Trophoblast cell (in vitro differentiated cells and primary cell): ENCODE data around the gene TBC1D19.

Experiments
- DNase-seq, 2 donors: peaks; one replicate each; pipeline ENCODE4 v3.0.0-alpha.2; 2016
- H2AFZ ChIP-seq: 2 replicates; pipeline ENCODE4 v1.6.1; 2013; ENCODE audit warnings: low read length, moderate library complexity, mild to moderate bottlenecking; ENCODE audit not compliant: insufficient read depth, poor library complexity
- H2AK5ac ChIP-seq: 2 replicates; pipeline ENCODE4 v1.6.1; 2013; ENCODE audit warnings: mild to moderate bottlenecking, low read length
- H2BK120ac ChIP-seq: 2 replicates; pipeline ENCODE4 v1.6.1; 2013; ENCODE audit warnings: low read length, mild to moderate bottlenecking, moderate library complexity; ENCODE audit not compliant: insufficient read depth, poor library complexity
- H2BK12ac ChIP-seq: 2 replicates; pipeline ENCODE4 v1.6.1; 2013; ENCODE audit warnings: mild to moderate bottlenecking, low read length, moderate library complexity
- H2BK5ac ChIP-seq: 2 replicates; pipeline ENCODE4 v1.6.1; 2013; ENCODE audit warnings: low read length, low read depth, moderate library complexity, mild to moderate bottlenecking; ENCODE audit not compliant: poor library complexity
- H3K14ac ChIP-seq: 2 replicates; pipeline ENCODE4 v1.6.1; 2013; ENCODE audit warnings: mild to moderate bottlenecking, low read length
- H3K18ac ChIP-seq: 2 replicates; pipeline ENCODE4 v1.6.1; 2013; ENCODE audit warnings: mild to moderate bottlenecking, low read length
- H3K23ac ChIP-seq: 2 replicates; pipeline ENCODE4 v1.6.1; 2013; ENCODE audit warnings: low read length
- H3K27ac ChIP-seq: 2 replicates; pipeline ENCODE4 v1.5.1; 2013; ENCODE audit warnings: low read depth, mild to moderate bottlenecking, inconsistent platforms, low read length, moderate library complexity
- H3K27me3 ChIP-seq: 2 replicates; pipeline ENCODE4 v1.6.1; 2013; ENCODE audit warnings: inconsistent platforms, mild to moderate bottlenecking, low read length, moderate library complexity; ENCODE audit not compliant: insufficient read depth
- H3K36me3 ChIP-seq, 2 experiments: 1 replicate in 1 of 2; 2 replicates in 1 of 2; pipeline ENCODE4 v1.6.1; 2013; ENCODE audit warnings: low read length in 2 of 2, mild to moderate bottlenecking in 2 of 2, moderate library complexity in 1 of 2; ENCODE audit not compliant: insufficient read depth in 2 of 2, control insufficient read depth in 1 of 2
- H3K4ac ChIP-seq: 2 replicates; pipeline ENCODE4 v1.6.1; 2013; ENCODE audit warnings: low read depth, mild to moderate bottlenecking, low read length, moderate library complexity
- H3K4me1 ChIP-seq, 2 experiments: 1 replicate in 1 of 2; 2 replicates in 1 of 2; pipeline ENCODE4 v1.6.1; 2013; ENCODE audit warnings: low read length in 2 of 2, mild to moderate bottlenecking in 2 of 2, moderate library complexity in 1 of 2; ENCODE audit not compliant: insufficient read depth in 2 of 2, control insufficient read depth in 1 of 2
- H3K4me2 ChIP-seq: 2 replicates; pipeline ENCODE4 v1.6.1; 2013; ENCODE audit warnings: inconsistent platforms, mild to moderate bottlenecking, low read length, moderate library complexity
- H3K4me3 ChIP-seq: 2 replicates; pipeline ENCODE4 v1.5.1; 2013; ENCODE audit warnings: mild to moderate bottlenecking, low read depth, low read length, inconsistent platforms
- H3K79me1 ChIP-seq: one replicate; pipeline ENCODE4 v1.6.1; 2013; ENCODE audit warnings: low read length
- H3K79me2 ChIP-seq: 2 replicates; pipeline ENCODE4 v1.6.1; 2013; ENCODE audit warnings: low read length, mild to moderate bottlenecking; ENCODE audit not compliant: control insufficient read depth, insufficient read depth, poor library complexity
- H3K9ac ChIP-seq: 2 replicates; pipeline ENCODE4 v1.6.1; 2013; ENCODE audit warnings: mild to moderate bottlenecking, low read length
- H3K9me3 ChIP-seq: 2 replicates; pipeline ENCODE4 v1.6.1; 2013; ENCODE audit warnings: low read depth, mild to moderate bottlenecking, control low read depth, inconsistent platforms, low read length; ENCODE audit not compliant: insufficient read depth
- H4K12ac ChIP-seq: 2 replicates; pipeline ENCODE4 v1.6.1; 2013; ENCODE audit warnings: low read depth, mild to moderate bottlenecking, low read length, moderate library complexity
- H4K8ac ChIP-seq: 2 replicates; pipeline ENCODE4 v1.6.1; 2013; ENCODE audit warnings: low read depth, mild to moderate bottlenecking, low read length, moderate library complexity
- H4K91ac ChIP-seq: one replicate; pipeline ENCODE4 v1.6.1; 2013; ENCODE audit warnings: low read depth, mild to moderate bottlenecking, low read length, moderate library complexity
- WGBS: extraction: QIAGEN DNeasy Blood & Tissue Kit; methylation state at CpG from one replicate; pipeline ENCODE4 v1.1.7; 2013; ENCODE audit warnings: missing lambda C conversion rate; ENCODE audit not compliant: insufficient read length, insufficient coverage; ENCODE audit errors: extremely low coverage; 5-methylcytosine and 5-hydroxymethylcytosine counted together

Gene TBC1D19

DNA sequence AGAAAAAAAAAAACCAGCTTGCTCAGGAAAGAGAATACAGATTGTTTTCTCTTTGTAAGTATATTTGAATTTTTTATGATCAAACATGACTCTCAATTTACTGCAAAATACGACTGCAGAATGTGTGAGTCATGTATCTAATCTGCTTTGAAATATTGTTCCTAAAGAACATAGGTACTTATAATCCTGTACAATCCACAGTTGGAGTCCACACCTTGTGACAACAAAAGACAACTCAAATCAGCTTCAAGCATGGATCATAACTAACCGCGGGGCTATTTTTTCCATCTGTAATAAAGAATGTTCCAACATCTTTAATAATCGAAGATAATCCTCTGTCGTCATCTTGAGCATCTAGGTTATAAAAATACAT lies 198.9 kb downstream of the TBC1D19 start:
- no peak overlapping the region for H3K27ac ChIP-seq
- no CpG with 5 or more reads among the region's 5 CpGs for WGBS
- H3K4me3 ChIP-seq, result no peak overlapping the region
- DNase-seq, result no peak
- no peak overlapping the region for H2AK5ac ChIP-seq
- H3K23ac ChIP-seq, result no peak overlapping the region
- no peak overlapping the region for H2BK5ac ChIP-seq
- H3K4me2 ChIP-seq, result no peak overlapping the region
- no peak overlapping the region for H2BK120ac ChIP-seq
- H3K79me1 ChIP-seq, result no peaks in the 10 kb centered on the region
- H3K4me1 ChIP-seq, result peaks cover 0 to 2% of the 10 kb centered on the region in 2 experiments
- H2BK12ac ChIP-seq, result no peak overlapping the region
- no peak overlapping the region for H3K14ac ChIP-seq
- no peak overlapping the region for H4K12ac ChIP-seq
- no peak overlapping the region for H4K8ac ChIP-seq
- no peak overlapping the region for H2AFZ ChIP-seq
- H3K36me3 ChIP-seq, result no peaks in the 10 kb centered on the region
- no peak overlapping the region for H3K18ac ChIP-seq
- no peaks in the 10 kb centered on the region for H3K27me3 ChIP-seq
- H3K9ac ChIP-seq, result no peak overlapping the region
- H3K4ac ChIP-seq, result no peak overlapping the region
- no peaks in the 10 kb centered on the region for H3K9me3 ChIP-seq
- no peak overlapping the region for H4K91ac ChIP-seq
- H3K79me2 ChIP-seq, result no peaks in the 10 kb centered on the region

DNA sequence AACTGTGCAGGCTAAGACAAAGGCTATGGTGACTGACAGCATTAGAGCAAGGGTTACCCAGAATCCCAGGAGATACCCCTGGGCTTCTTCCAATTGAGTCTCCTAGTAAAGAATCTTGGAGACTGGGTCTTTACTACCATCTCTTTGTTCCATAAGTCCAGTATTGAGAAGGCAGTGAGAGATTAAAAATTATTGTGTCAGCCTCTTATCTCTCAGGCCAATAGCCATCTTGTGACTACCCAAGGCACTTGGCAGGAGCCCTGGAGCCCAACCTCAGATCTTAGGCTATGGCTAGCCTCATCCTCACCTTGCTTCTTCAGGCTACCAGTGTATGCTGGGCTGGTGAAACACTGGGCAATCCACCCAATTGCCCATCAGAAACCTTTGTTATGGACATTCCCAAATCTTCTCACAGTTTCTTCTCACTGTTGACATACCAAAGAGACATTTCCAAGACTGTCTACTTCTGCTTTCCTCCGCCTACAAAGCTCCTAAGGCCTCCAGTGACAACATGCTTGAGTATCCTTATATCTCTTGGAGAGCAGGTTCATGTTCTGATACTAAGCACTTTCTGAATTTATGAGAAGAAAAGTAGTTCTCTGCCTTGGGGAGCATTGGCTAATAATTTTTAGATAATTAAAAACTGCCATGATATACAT lies 200.5 kb downstream of the TBC1D19 start:
- Histone ChIP-seq H3K9ac (no peak overlapping the region), H3K27me3 (no peaks in the 10 kb centered on the region), H4K91ac (no peak overlapping the region), H3K23ac (no peak overlapping the region), H3K27ac (no peak overlapping the region), H3K9me3 (no peaks in the 10 kb centered on the region), H4K8ac (no peak overlapping the region), H3K4me3 (no peak overlapping the region), H3K79me2 (no peaks in the 10 kb centered on the region), H4K12ac (no peak overlapping the region), H3K4ac (no peak overlapping the region), H3K36me3 (no peaks in the 10 kb centered on the region), H3K79me1 (no peaks in the 10 kb centered on the region), H2AK5ac (no peak overlapping the region), H3K4me1 (peaks cover 0 to 2% of the 10 kb centered on the region in 2 experiments), H2BK5ac (no peak overlapping the region), H2BK12ac (no peak overlapping the region), H3K18ac (no peak overlapping the region), H2AFZ (no peak overlapping the region), H3K14ac (no peak overlapping the region), H2BK120ac (no peak overlapping the region), H3K4me2 (no peak overlapping the region)
- no peak for DNase-seq
- no CpG with 5 or more reads among the region's 1 CpG for WGBS

DNA sequence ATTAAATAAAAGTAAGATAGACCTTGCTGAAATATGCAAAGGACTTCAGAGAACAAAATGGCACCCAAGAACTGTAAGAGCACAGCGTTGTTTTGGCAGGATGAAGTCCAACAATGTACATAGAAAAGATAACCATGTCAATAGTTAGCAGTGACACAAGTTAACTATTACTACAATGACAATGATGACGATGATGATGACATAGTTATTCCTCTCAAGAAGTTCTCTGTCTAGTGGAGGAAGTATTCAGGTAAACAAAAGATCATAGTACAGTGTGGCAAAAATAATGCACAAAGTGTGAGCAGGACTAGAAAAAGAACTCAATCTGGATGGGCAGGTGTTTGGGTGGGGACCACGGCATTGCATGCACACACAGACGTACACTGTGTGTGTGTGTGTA lies 201.4 kb downstream of the TBC1D19 start:
- Histone ChIP-seq H2AK5ac (no peak overlapping the region), H2BK120ac (no peak overlapping the region), H3K4me2 (no peak overlapping the region), H4K91ac (no peak overlapping the region), H3K27ac (no peak overlapping the region), H4K12ac (no peak overlapping the region), H2AFZ (no peak overlapping the region), H3K18ac (no peak overlapping the region), H3K4ac (no peak overlapping the region), H3K14ac (no peak overlapping the region), H3K9me3 (no peaks in the 10 kb centered on the region), H3K9ac (no peak overlapping the region), H3K79me1 (no peaks in the 10 kb centered on the region), H3K27me3 (no peaks in the 10 kb centered on the region), H3K79me2 (no peaks in the 10 kb centered on the region), H4K8ac (no peak overlapping the region), H3K36me3 (no peaks in the 10 kb centered on the region), H2BK5ac (no peak overlapping the region), H3K4me3 (no peak overlapping the region), H3K23ac (no peak overlapping the region), H2BK12ac (no peak overlapping the region), H3K4me1 (peaks cover 0 to 2% of the 10 kb centered on the region in 2 experiments)
- no CpG with 5 or more reads among the region's 4 CpGs for WGBS
- no peak for DNase-seq

DNA sequence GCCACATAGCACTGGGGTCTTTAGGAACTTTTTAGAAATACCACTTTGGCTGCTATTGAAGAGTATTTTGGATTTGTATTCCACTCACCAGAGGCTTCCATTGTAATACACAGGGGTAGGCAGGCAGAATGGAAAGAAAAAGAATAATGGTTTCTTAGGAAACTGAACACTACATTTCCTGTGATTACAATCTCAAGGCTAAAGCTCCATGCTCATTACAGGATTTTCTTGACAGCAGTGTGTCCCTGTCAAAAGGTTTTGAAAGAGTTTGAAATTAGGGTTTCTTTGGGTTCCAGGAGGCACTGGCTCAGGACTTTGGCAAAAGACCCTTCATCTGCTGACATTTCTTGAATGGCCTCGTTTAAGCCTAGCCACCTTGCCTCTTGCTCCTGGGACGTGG lies 201.9 kb downstream of the TBC1D19 start:
- H3K36me3 ChIP-seq, result no peaks in the 10 kb centered on the region
- H2BK120ac ChIP-seq, result no peak overlapping the region
- no peaks in the 10 kb centered on the region for H3K79me1 ChIP-seq
- no peak overlapping the region for H2AK5ac ChIP-seq
- peaks cover 0 to 2% of the 10 kb centered on the region in 2 experiments for H3K4me1 ChIP-seq
- H2BK12ac ChIP-seq, result no peak overlapping the region
- no peak overlapping the region for H3K9ac ChIP-seq
- no peak overlapping the region for H3K4me3 ChIP-seq
- H3K79me2 ChIP-seq, result no peaks in the 10 kb centered on the region
- H2AFZ ChIP-seq, result no peak overlapping the region
- no peak overlapping the region for H4K12ac ChIP-seq
- no peak overlapping the region for H3K27ac ChIP-seq
- H4K8ac ChIP-seq, result no peak overlapping the region
- DNase-seq, result no peak
- no peak overlapping the region for H3K4ac ChIP-seq
- no peak overlapping the region for H3K14ac ChIP-seq
- H3K18ac ChIP-seq, result no peak overlapping the region
- H3K4me2 ChIP-seq, result no peak overlapping the region
- no peaks in the 10 kb centered on the region for H3K9me3 ChIP-seq
- H3K27me3 ChIP-seq, result no peaks in the 10 kb centered on the region
- WGBS, result no CpG with 5 or more reads among the region's 2 CpGs
- H2BK5ac ChIP-seq, result no peak overlapping the region
- H3K23ac ChIP-seq, result no peak overlapping the region
- no peak overlapping the region for H4K91ac ChIP-seq
